OCI-LY1 (cell line): Measurements from ENCODE around the gene C16orf74.

ENCODE experiments used
- H2AFZ ChIP-seq: fragments of 200-600 bp; sonication (generic), shearing (Covaris generic); 2 replicates; pipeline ENCODE4 v1.6.0; 2014; ENCODE audit warnings: antibody characterized with exemption, mild to moderate bottlenecking, low read length
- H3F3A ChIP-seq: fragments of 200-600 bp; sonication (generic), shearing (Covaris generic); 2 replicates; pipeline ENCODE4 v1.6.0; 2014; ENCODE audit warnings: mild to moderate bottlenecking, antibody characterized with exemption, low read length, moderate library complexity; ENCODE audit not compliant: insufficient read depth
- H3K27ac ChIP-seq: fragments of 200-600 bp; sonication (generic); 2 replicates; pipeline ENCODE4 v1.5.1; 2014; ENCODE audit warnings: low read length, mixed run types, mild to moderate bottlenecking, low read depth; ENCODE audit not compliant: poor library complexity, severe bottlenecking
- H3K27me3 ChIP-seq: fragments of 200-600 bp; sonication (generic); 2 replicates; pipeline ENCODE4 v1.6.0; 2014; ENCODE audit warnings: antibody characterized with exemption, mild to moderate bottlenecking, low read length, moderate library complexity; ENCODE audit not compliant: insufficient read depth
- H3K36me3 ChIP-seq: fragments of 200-600 bp; sonication (generic); 2 replicates; pipeline ENCODE4 v1.6.1; 2014; ENCODE audit warnings: mild to moderate bottlenecking, antibody characterized with exemption, low read length, moderate library complexity, mixed read lengths; ENCODE audit not compliant: insufficient read depth
- H3K4me1 ChIP-seq: fragments of 200-600 bp; sonication (generic); 2 replicates; pipeline ENCODE4 v1.5.1; 2014; ENCODE audit warnings: mild to moderate bottlenecking, low read length, moderate library complexity; ENCODE audit not compliant: insufficient read depth, severe bottlenecking
- H3K4me2 ChIP-seq: fragments of 200-600 bp; sonication (generic), shearing (Covaris generic); 2 replicates; pipeline ENCODE4 v1.6.1; 2014; ENCODE audit warnings: low read length
- H3K4me3 ChIP-seq: fragments of 200-600 bp; sonication (generic); 2 replicates; pipeline ENCODE4 v1.5.1; 2014; ENCODE audit warnings: low read length, low read depth, mild to moderate bottlenecking, mixed read lengths; ENCODE audit not compliant: poor library complexity, severe bottlenecking
- H3K79me2 ChIP-seq: fragments of 200-600 bp; shearing (Covaris generic); 2 replicates; pipeline ENCODE4 v1.6.1; 2016; ENCODE audit warnings: mixed run types, low read length, mixed read lengths; ENCODE audit not compliant: insufficient read depth
- H3K9ac ChIP-seq: fragments of 200-600 bp; sonication (generic), shearing (Covaris generic); 2 replicates; pipeline ENCODE4 v1.6.1; 2014; ENCODE audit warnings: mild to moderate bottlenecking, low read length, mixed read lengths
- H3K9me2 ChIP-seq: fragments of 200-600 bp; sonication (generic), shearing (Covaris generic); 2 replicates; pipeline ENCODE4 v1.6.1; 2014; ENCODE audit warnings: low read depth, mild to moderate bottlenecking, low read length, mixed read lengths
- H3K9me3 ChIP-seq: fragments of 200-600 bp; shearing (Covaris generic); 2 replicates; pipeline ENCODE4 v1.6.1; 2014; ENCODE audit warnings: low read length, mixed read lengths
- H4K20me1 ChIP-seq: fragments of 200-600 bp; sonication (generic), shearing (Covaris generic); 2 replicates; pipeline ENCODE4 v1.6.0; 2016; ENCODE audit warnings: mild to moderate bottlenecking, low read length; ENCODE audit not compliant: insufficient read depth
- EZH2 ChIP-seq: fragments of 200-600 bp; sonication (generic), shearing (Covaris generic); IDR thresholded peaks from 2 replicates; pipeline ENCODE4 v1.8.0; 2017; ENCODE audit warnings: borderline replicate concordance, mixed run types, mild to moderate bottlenecking, antibody characterized with exemption, low read length, moderate library complexity, mixed read lengths
- TF ChIP-seq, protein P1 (sequence below): fragments of 200-600 bp; sonication (generic), shearing (Covaris generic); IDR thresholded peaks from 2 replicates; pipeline ENCODE4 v1.5.1; 2017; ENCODE audit warnings: mild to moderate bottlenecking, antibody characterized with exemption, low read length, moderate library complexity, mixed read lengths

Gene C16orf74

DNA sequence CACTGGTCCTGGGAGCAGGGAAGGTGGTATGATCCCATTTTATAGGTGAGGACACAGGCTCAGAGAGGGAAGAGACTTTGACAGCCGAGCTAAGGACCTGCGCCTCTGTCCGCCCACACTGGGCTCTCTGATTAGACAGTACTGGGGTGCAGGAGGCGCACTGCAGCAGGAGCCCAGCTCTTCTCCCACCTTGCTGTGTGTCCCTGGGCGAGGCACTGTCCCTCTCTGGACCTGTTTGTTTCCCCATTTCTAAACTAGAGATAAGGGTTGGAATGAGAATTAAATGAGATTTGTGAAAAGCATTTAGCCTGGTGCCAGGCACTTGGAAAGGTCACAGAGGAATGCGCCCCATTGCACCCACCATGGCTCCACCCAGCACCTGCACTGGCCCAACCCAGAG is 42.6 kb downstream of the C16orf74 start:
- Histone ChIP-seq H3K79me2 (no peaks in the 10 kb centered on the region), H3K27me3 (peaks cover 17% of the 10 kb centered on the region; the same call in 1 of the 2 replicates), H3K27ac (no peak overlapping the region), H3K4me1 (no peaks in the 10 kb centered on the region), H3K4me3 (no peak overlapping the region), H3K9me3 (0 out of 2 replicates have a peak, but pooled peaks cover 4% of the 10 kb centered on the region), H3K36me3 (peaks cover 5% of the 10 kb centered on the region; the same call in 1 of the 2 replicates), H3K9me2 (no peaks in the 10 kb centered on the region), H4K20me1 (no peaks in the 10 kb centered on the region), H3F3A (no peaks in the 10 kb centered on the region), H2AFZ (no peak overlapping the region), H3K9ac (no peak overlapping the region), H3K4me2 (no peak overlapping the region)
- TF ChIP-seq, protein P1, sequence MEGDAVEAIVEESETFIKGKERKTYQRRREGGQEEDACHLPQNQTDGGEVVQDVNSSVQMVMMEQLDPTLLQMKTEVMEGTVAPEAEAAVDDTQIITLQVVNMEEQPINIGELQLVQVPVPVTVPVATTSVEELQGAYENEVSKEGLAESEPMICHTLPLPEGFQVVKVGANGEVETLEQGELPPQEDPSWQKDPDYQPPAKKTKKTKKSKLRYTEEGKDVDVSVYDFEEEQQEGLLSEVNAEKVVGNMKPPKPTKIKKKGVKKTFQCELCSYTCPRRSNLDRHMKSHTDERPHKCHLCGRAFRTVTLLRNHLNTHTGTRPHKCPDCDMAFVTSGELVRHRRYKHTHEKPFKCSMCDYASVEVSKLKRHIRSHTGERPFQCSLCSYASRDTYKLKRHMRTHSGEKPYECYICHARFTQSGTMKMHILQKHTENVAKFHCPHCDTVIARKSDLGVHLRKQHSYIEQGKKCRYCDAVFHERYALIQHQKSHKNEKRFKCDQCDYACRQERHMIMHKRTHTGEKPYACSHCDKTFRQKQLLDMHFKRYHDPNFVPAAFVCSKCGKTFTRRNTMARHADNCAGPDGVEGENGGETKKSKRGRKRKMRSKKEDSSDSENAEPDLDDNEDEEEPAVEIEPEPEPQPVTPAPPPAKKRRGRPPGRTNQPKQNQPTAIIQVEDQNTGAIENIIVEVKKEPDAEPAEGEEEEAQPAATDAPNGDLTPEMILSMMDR, result no peak
- TF ChIP-seq EZH2, result no peak

DNA sequence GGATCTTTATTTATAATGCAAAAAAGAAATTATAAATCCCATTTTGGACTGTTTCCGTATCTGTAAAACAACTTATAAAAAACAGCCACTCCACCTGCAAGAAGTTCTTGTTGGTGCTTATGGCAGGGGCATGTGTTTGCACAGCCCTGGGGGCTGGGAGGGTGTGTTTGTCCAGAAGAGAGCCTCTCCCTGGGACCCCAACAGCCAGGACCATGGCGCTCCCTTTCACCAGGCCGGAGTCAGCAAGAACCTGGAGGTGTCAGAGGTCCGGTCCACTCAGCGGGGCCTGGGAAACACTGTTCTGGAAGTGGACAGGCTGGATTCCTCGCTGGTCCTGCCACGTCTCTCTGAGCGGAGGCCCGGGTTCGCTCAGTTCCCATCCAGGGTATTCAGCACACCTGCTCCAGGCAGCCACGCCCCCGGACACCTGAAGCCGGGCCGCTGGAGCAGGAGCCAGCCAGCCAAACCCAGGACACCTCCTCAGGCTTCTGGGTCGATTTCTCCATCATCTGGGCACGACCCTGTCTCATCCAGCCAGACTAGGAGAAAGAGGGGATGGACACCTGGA is 43.3 kb downstream of the C16orf74 start:
- H3K9me3 ChIP-seq, result 0 out of 2 replicates have a peak, but pooled peaks cover 4% of the 10 kb centered on the region
- no peaks in the 10 kb centered on the region for H3F3A ChIP-seq
- no peak overlapping the region for H3K4me3 ChIP-seq
- H4K20me1 ChIP-seq, result no peaks in the 10 kb centered on the region
- no peaks in the 10 kb centered on the region for H3K79me2 ChIP-seq
- no peak overlapping the region for H3K27ac ChIP-seq
- H3K36me3 ChIP-seq, result peaks cover 5% of the 10 kb centered on the region; the same call in 1 of the 2 replicates
- no peaks in the 10 kb centered on the region for H3K9me2 ChIP-seq
- TF ChIP-seq, protein P1, result no peak
- TF ChIP-seq EZH2, result no peak
- H3K27me3 ChIP-seq, result peaks cover 17% of the 10 kb centered on the region; the same call in 1 of the 2 replicates
- H3K9ac ChIP-seq, result no peak overlapping the region
- no peak overlapping the region for H3K4me2 ChIP-seq
- H2AFZ ChIP-seq, result no peak overlapping the region
- H3K4me1 ChIP-seq, result no peaks in the 10 kb centered on the region

- TF ChIP-seq, protein P1, result no peak
- no peak for TF ChIP-seq EZH2
- Histone ChIP-seq H3K79me2 (no peaks in the 10 kb centered on the region), H2AFZ (no peak overlapping the region), H3K27me3 (peaks cover 12% of the 10 kb centered on the region; the same call in 1 of the 2 replicates), H3K4me1 (no peaks in the 10 kb centered on the region), H3K4me2 (no peak overlapping the region), H3K9ac (no peak overlapping the region), H3K9me3 (no peaks in the 10 kb centered on the region), H3K4me3 (no peak overlapping the region), H3F3A (no peaks in the 10 kb centered on the region), H3K9me2 (no peaks in the 10 kb centered on the region), H4K20me1 (no peaks in the 10 kb centered on the region), H3K27ac (no peak overlapping the region), H3K36me3 (no peaks in the 10 kb centered on the region)
Observed at GRCh38 chr16:85706449-85707034, 44.4 kb downstream of the C16orf74 start.
